GM21723 (cell line): ENCODE measurements around the gene PCYOX1L.

Source experiments
- ATAC-seq: cut with Tn5 transposase; IDR thresholded peaks from one replicate; pipeline ENCODE4 v1.9.1; 2021; ENCODE audit warnings: mild to moderate bottlenecking, moderate library complexity; ENCODE audit not compliant: unreplicated experiment

The PCYOX1L gene

GRCh38 chr5:149337736-149338135 lies 20.1 kb upstream of the PCYOX1L start:
- no peak for ATAC-seq

DNA sequence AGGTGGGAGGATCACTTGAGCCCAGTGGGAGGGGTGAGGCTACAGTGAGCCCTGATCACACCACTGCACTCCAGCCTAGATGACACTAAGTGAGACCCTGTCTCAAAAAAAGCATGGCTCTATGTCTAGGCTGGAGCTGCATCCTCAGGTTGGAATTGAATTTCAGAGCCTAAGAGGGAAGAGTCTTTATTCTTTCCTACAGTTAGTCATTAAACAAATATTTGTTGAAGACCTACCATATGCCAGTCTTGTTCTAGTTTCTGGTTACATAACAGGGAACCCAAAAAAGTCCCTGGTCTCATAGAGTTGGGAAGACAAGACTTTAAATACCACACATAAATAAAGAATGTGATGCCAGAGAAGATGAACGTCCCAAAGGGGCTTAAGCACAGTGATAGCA lies 19.5 kb upstream of the PCYOX1L start:
- no peak for ATAC-seq

DNA sequence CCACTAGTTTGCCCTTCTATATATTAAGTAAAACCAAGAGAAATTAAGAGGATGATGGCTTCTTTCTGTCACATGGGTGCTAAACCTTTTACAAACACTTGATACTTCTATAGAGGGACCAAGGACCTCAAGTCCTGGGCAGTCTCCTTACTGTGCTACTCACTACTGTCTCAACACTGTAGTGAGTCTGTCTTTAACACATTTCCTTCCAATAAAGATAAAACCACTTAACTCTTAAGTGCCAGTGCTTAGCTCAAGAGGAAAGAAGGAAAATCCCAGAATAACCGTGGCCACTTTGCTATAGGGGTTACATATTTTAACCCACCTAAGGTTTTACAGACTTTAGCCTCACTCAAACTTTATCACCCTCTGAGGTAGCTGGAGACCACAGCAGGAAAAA lies 16.9 kb upstream of the PCYOX1L start:
- no peak for ATAC-seq

GRCh38 chr5:149341876-149342275 lies 16.0 kb upstream of the PCYOX1L start:
- no peak for ATAC-seq

DNA sequence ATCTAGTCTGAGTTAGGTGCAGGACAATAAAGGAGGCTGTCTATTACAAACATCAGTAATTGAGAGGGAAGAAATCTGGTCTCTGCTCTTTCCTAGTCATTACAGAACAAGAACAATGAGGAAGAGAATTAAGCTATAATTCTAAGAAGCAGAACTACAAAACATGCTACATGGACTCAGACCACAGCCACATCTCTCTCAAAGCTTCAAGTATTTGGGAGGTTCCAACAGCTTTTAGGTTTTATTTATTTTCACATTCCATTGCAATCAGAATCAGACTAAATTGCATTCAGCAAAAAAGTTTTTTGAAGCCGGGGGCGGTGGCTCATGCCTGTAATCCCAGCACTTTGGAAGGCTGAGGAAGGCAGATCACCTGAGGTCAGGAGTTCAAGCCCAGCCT lies 13.7 kb upstream of the PCYOX1L start:
- no peak for ATAC-seq

- peak; percentile 98 for ATAC-seq
Observed at GRCh38 chr5:149345147-149345891, 12.5 kb upstream of the PCYOX1L start, which contains the start of gene GRPEL2. TSS of gene GRPEL2 (plus strand) at chr5:149345499. CDS start at chr5:149345540, 41 bp downstream.

GRCh38 chr5:149345892-149346222 lies 12.0 kb upstream of the PCYOX1L start:
- peak; percentile 4 for ATAC-seq

GRCh38 chr5:149348518-149348917 lies 9.3 kb upstream of the PCYOX1L start:
- no peak for ATAC-seq

- no peak for ATAC-seq
Observed at GRCh38 chr5:149349382-149349781, 8.5 kb upstream of the PCYOX1L start.

- no peak for ATAC-seq
Observed at GRCh38 chr5:149352169-149352568, 5.7 kb upstream of the PCYOX1L start.

DNA sequence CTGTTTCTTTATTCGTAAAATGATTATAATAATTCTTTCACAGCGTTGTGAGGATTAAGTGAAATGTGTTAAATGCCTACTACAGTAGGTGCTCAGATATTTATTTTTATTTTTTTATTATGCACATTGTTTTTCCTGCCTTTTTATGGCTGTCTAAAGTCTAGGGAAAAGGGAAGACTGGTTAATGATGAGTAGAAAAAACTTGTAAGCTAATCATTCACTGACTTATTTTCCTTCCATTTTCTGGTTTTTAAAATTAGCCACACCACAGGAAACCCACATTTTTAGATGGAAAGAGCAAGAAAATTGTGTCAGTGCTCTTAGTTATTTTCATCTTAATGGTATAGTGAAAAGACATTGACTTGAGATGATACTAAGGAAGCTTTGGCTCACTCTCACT lies 3.9 kb upstream of the PCYOX1L start:
- ATAC-seq: no peak

DNA sequence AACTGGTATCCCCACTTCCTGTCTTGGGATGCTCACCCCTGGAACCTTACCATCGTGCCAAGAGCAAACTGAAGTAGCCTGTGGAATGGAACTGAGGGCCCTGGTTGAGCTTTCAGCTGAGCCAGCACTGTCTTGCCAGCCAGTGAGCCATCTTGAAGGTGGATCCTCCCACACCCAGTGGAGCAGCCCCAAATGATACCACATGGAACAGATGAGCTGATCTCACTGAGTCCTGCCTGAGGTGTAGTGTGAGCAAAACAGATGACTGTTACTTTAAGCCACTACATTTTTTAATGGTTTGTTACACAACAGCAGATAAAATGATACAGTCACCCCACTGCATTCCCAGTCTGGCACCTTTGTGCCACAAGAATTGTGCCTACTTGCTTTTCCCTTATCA lies 2.2 kb upstream of the PCYOX1L start:
- no peak for ATAC-seq

DNA sequence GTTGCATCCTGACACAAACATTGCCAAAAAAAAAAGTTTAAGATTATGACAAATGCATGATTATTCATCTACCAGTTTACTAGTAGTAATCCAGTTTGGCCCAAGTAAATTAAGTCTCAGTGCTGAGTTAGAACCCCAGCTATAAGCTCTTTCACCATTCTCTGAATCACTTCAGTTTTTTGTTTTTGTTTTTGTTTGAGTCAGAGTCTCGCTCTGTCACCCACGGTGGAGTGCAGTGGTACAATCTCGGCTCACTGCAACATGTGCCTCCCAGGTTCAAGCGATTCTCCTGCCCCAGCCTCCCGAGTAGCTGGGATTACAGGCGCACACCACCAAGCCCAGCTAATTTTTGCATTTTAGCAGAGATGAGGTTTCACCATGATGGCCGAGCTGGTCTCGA lies 1.5 kb upstream of the PCYOX1L start:
- no peak for ATAC-seq

GRCh38 chr5:149358294-149358651 lies 427 bp downstream of the PCYOX1L start:
- peak; percentile 24 for ATAC-seq

- ATAC-seq: no peak
Observed at GRCh38 chr5:149358868-149359495, 1.1 kb downstream of the PCYOX1L start.

- no peak for ATAC-seq
Observed at GRCh38 chr5:149360272-149360671, 2.4 kb downstream of the PCYOX1L start.

DNA sequence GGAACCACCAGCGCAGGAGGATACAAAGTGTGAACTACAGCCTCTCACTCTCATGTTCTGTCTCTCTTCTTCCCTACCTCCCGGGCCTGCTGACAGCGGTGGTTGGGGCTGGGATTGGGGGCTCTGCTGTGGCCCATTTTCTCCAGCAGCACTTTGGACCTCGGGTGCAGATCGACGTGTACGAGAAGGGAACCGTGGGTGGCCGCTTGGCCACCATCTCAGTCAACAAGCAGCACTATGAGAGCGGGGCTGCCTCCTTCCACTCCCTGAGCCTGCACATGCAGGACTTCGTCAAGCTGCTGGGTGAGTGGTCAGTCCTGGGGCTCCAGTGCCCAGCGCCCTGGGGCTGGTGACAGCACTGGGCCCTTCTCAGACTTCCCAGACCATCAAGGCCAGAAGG lies 4.7 kb downstream of the PCYOX1L start:
- ATAC-seq: no peak

DNA sequence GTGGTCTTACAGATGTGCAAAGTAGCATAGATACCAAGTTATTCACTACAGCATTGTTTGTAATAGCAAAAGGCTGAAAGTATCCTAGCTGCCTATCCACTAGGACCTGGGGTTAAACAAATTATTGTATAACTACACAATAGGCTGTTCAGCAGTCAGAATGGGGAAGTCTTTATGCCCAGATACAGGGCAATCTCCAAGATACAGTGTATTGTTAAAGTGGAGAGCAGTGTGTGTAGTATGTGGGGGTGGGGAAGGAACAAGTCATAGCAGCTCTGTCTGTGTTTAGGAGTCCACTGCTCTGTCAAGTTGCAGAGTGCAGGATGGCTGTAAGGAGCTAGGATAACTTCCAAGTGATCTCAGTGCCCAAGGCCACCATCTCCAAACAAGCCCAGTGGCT lies 5.5 kb downstream of the PCYOX1L start:
- ATAC-seq: no peak

- ATAC-seq: no peak
Observed at GRCh38 chr5:149363936-149364335, 6.1 kb downstream of the PCYOX1L start.

- no peak for ATAC-seq
Observed at GRCh38 chr5:149364719-149365118, 6.9 kb downstream of the PCYOX1L start.

- no peak for ATAC-seq
Observed at GRCh38 chr5:149365418-149365817, 7.6 kb downstream of the PCYOX1L start.

DNA sequence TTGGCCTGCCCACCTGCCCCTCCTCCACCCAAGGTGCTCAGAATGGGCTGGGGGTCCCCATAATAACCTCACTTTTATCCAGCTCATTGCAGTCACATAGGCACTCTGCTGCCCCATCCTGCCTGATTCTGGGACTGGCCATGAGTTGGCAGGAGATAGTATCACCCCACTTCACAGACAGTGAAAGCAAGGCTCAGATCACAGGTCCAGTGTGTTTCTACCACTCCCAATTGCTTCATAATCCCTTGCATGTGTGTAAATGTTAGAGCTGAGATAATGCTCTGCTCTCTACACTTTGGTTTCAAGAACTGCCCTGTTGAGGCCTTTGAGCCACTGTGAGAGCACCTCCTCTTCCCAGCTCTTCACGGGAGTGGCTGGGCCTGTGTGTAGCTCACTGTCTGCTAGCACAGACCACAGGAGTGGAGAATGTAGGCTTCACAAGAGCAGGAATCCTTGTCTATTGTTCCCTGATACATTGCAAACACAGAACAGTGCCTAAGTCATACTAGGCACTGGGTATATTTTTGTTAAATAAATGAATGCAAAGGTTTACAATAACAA lies 8.4 kb downstream of the PCYOX1L start:
- no peak for ATAC-seq
